HFFc6 (cell line): ENCODE results near the gene LUM. TPM values are rescaled to one million over a fixed set of nuclear protein-coding genes. Genes with fewer than 3 reads are reported as not detected.

ENCODE experiments used
- DNase-seq: peaks from one replicate; pipeline ENCODE4 v3.0.0-alpha.2; 2018
- H3K27ac Mint-ChIP-seq: 2 replicates; pipeline ENCODE4 v1.8.0; 2020; ENCODE audit warnings: mild to moderate bottlenecking, mixed read lengths
- H3K27me3 Mint-ChIP-seq: 2 replicates; pipeline ENCODE4 v1.8.0; 2021; ENCODE audit warnings: mild to moderate bottlenecking, moderate library complexity, mixed read lengths; ENCODE audit not compliant: insufficient read depth
- H3K36me3 Mint-ChIP-seq: 2 replicates; pipeline ENCODE4 v1.8.0; 2021; ENCODE audit warnings: low read depth, mixed read lengths
- H3K4me1 Mint-ChIP-seq: 2 replicates; pipeline ENCODE4 v1.8.0; 2020; ENCODE audit warnings: low read depth, mixed read lengths
- H3K4me3 Mint-ChIP-seq: 2 replicates; pipeline ENCODE4 v1.8.0; 2020; ENCODE audit warnings: mild to moderate bottlenecking, moderate library complexity, mixed read lengths
- H3K9me3 Mint-ChIP-seq: 2 replicates; pipeline ENCODE4 v1.8.0; 2020; ENCODE audit warnings: mild to moderate bottlenecking, mixed read lengths
- CTCF ChIP-seq: fragments of 200-600 bp; sonication (generic); IDR thresholded peaks from 2 replicates; pipeline ENCODE4 v1.5.0; 2021; ENCODE audit warnings: antibody characterized with exemption, mild to moderate bottlenecking
- long read RNA-seq: library from polyadenylated mRNA; unstranded; transcript quantifications from one replicate; pipeline ENCODE4 v2.0.0, GENCODE V29; 2019
- total RNA-seq, 6 experiments: library from RNA; stranded (reverse); fragmentation: NEBNext Ultra II Directional; extraction: Animal tissue kit (Norgen Biotek cat#: 25700); gene quantifications; 2 replicates in 1 of 6; 3 replicates in 5 of 6; pipeline ENCODE4 v1.2.3, GENCODE V29; 2021

LUM gene
- 10 to 100 TPM; 34.3 to 78.1 (median 57.3) TPM for total RNA-seq
- long read RNA-seq, transcript LUM-201 (3 exons, 3,008 nt): major isoform, 111 of 124 reads
- long read RNA-seq, partial matches to known transcripts: 10 of 124 reads
- long read RNA-seq, other reads (novel, unspliced or antisense): 3 of 124 reads

GRCh38 chr12:91111366-91112325, at the start of gene LUM:
Gene LUM (minus strand): TSS chr12:91111494. CDS start chr12:91108979, 2,515 bp downstream.
- Mint-ChIP-seq H3K27ac (peak within 1 kb of the TSS; percentile 87), H3K36me3 (peaks cover 2% of the 10 kb centered on the region; the same call in 1 of the 2 replicates), H3K4me1 (peaks cover 41% of the 10 kb centered on the region), H3K27me3 (no peaks in the 10 kb centered on the region), H3K9me3 (no peaks in the 10 kb centered on the region), H3K4me3 (peak within 1 kb of the TSS; percentile 84)
- peak; percentile 50 for DNase-seq
- TF ChIP-seq CTCF: no peak

- no peak for TF ChIP-seq CTCF
- H3K9me3 Mint-ChIP-seq: no peaks in the 10 kb centered on the region
- H3K36me3 Mint-ChIP-seq: peaks cover 11% of the 10 kb centered on the region
- no peak overlapping the region for H3K4me3 Mint-ChIP-seq
- H3K27ac Mint-ChIP-seq: no peak overlapping the region
- no peak for DNase-seq
- H3K27me3 Mint-ChIP-seq: no peaks in the 10 kb centered on the region
- H3K4me1 Mint-ChIP-seq: no peaks in the 10 kb centered on the region
Observed at GRCh38 chr12:91161009-91161408, 49.7 kb upstream of the LUM start.

GRCh38 chr12:91155990-91156389, 44.7 kb upstream of the LUM start:
- Mint-ChIP-seq H3K4me3 (no peak overlapping the region), H3K27me3 (no peaks in the 10 kb centered on the region), H3K4me1 (no peaks in the 10 kb centered on the region), H3K27ac (no peak overlapping the region), H3K36me3 (peaks cover 8% of the 10 kb centered on the region; the same call in 1 of the 2 replicates), H3K9me3 (no peaks in the 10 kb centered on the region)
- no peak for DNase-seq
- TF ChIP-seq CTCF: no peak

GRCh38 chr12:91154131-91154530, 42.8 kb upstream of the LUM start:
- no peaks in the 10 kb centered on the region for H3K9me3 Mint-ChIP-seq
- no peak overlapping the region for H3K4me3 Mint-ChIP-seq
- peaks cover 13% of the 10 kb centered on the region for H3K36me3 Mint-ChIP-seq
- H3K27ac Mint-ChIP-seq: no peak overlapping the region
- TF ChIP-seq CTCF: no peak
- DNase-seq: no peak
- no peaks in the 10 kb centered on the region for H3K27me3 Mint-ChIP-seq
- H3K4me1 Mint-ChIP-seq: no peaks in the 10 kb centered on the region

- Mint-ChIP-seq H3K27ac (no peak overlapping the region), H3K4me1 (peaks cover 58% of the 10 kb centered on the region), H3K27me3 (no peaks in the 10 kb centered on the region; the same call in 1 of the 2 replicates), H3K4me3 (no peak overlapping the region), H3K9me3 (no peaks in the 10 kb centered on the region), H3K36me3 (peaks cover 6% of the 10 kb centered on the region; the same call in 1 of the 2 replicates)
- TF ChIP-seq CTCF: no peak
- peak; percentile 35 for DNase-seq
Observed at GRCh38 chr12:91144053-91144452, 32.8 kb upstream of the LUM start.
